Neural progenitor cell (in vitro differentiated cells): ENCODE results near the gene TSPAN4.

ENCODE experiments used
- EZH2 ChIP-seq: fragments of 200-600 bp; sonication (generic); IDR thresholded peaks from 2 replicates; pipeline ENCODE4 v1.6.1; 2017; ENCODE audit warnings: antibody characterized with exemption, mild to moderate bottlenecking, moderate library complexity
- EZH2phosphoT487 ChIP-seq: fragments of 200-600 bp; sonication (generic); IDR thresholded peaks from 2 replicates; pipeline ENCODE4 v1.6.1; 2017; ENCODE audit warnings: antibody characterized with exemption
- TF ChIP-seq, protein P1 (sequence below): fragments of 200-600 bp; sonication (generic); IDR thresholded peaks from 2 replicates; pipeline ENCODE4 v1.5.1; 2017; ENCODE audit warnings: antibody characterized with exemption, mild to moderate bottlenecking

DNA sequence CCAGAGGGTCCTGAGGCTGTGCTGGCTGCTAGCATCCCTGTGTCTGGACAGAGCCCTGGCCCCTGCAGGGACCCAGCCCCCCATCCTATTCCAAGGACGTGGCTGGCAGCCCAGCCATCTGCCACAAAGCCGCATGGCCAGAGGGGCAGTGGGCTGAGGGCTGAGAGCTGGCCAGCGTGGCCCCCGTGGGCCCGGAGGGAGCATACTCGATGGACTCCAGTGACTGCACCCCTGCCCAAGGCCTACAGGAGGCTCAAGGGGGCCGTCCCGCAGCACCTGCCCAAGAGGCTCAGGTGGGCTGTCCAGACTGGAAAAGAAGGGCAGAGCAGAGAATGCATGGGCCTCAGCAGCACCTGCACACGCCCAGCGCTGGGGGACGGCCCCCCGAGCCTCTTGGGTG is 13.1 kb downstream of the TSPAN4 start:
- TF ChIP-seq, protein P1, sequence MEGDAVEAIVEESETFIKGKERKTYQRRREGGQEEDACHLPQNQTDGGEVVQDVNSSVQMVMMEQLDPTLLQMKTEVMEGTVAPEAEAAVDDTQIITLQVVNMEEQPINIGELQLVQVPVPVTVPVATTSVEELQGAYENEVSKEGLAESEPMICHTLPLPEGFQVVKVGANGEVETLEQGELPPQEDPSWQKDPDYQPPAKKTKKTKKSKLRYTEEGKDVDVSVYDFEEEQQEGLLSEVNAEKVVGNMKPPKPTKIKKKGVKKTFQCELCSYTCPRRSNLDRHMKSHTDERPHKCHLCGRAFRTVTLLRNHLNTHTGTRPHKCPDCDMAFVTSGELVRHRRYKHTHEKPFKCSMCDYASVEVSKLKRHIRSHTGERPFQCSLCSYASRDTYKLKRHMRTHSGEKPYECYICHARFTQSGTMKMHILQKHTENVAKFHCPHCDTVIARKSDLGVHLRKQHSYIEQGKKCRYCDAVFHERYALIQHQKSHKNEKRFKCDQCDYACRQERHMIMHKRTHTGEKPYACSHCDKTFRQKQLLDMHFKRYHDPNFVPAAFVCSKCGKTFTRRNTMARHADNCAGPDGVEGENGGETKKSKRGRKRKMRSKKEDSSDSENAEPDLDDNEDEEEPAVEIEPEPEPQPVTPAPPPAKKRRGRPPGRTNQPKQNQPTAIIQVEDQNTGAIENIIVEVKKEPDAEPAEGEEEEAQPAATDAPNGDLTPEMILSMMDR: no peak
- TF ChIP-seq EZH2phosphoT487 (no peak), EZH2 (no peak)
